ENCODE results near the gene IQSEC1. TPM values are rescaled to one million over a fixed set of nuclear protein-coding genes. Genes with fewer than 3 reads are reported as not detected.

The IQSEC1 gene
- total RNA-seq, 4 donors from 2014 or later, result 56.1 to 99.5 (median 78.2) TPM

GRCh38 chr3:12878141-12878574, 195.1 kb downstream of the IQSEC1 start:
- Histone ChIP-seq H3K27ac (replicated peaks in 1 of 4) (no peak overlapping the region), H3K4me3 (no peak overlapping the region), H3K4me1 (peaks cover 8 to 17% (median 11%) of the 10 kb centered on the region in 4 donors), H3K36me3 (no peaks in the 10 kb centered on the region), H3K9me3 (no peaks in the 10 kb centered on the region), H3K27me3 (peaks cover 0 to 7% (median 0%) of the 10 kb centered on the region in 4 donors)
- TF ChIP-seq POLR2A (IDR thresholded peaks at IDR 0.05; ENCODE audit: low read depth) (no peak), EP300 (IDR thresholded peaks at IDR 0.05) (no peak), CTCF (IDR thresholded peaks at IDR 0.05) (no peak), POLR2AphosphoS5 (IDR thresholded peaks at IDR 0.05) (no peak)
- intact Hi-C loops (cut with DNase I), result no loop called here
- DNase-seq (ENCODE audit: extremely low spot score), result no peak
- 100% methylated on average over 2 of the region's 2 CpGs for WGBS

GRCh38 chr3:12877040-12877439, 196.2 kb downstream of the IQSEC1 start:
- no peak overlapping the region for H3K4me3 ChIP-seq
- H3K27ac ChIP-seq (replicated peaks in 1 of 4), result no peak overlapping the region
- TF ChIP-seq POLR2AphosphoS5 (IDR thresholded peaks at IDR 0.05), result no peak
- TF ChIP-seq POLR2A (IDR thresholded peaks at IDR 0.05; ENCODE audit: low read depth), result no peak
- no peak for TF ChIP-seq EP300 (IDR thresholded peaks at IDR 0.05)
- TF ChIP-seq CTCF (IDR thresholded peaks at IDR 0.05), result no peak
- H3K36me3 ChIP-seq, result no peaks in the 10 kb centered on the region
- H3K27me3 ChIP-seq, result peaks cover 0 to 7% (median 0%) of the 10 kb centered on the region in 4 donors
- DNase-seq (ENCODE audit: extremely low spot score), result no peak
- no peaks in the 10 kb centered on the region for H3K9me3 ChIP-seq
- intact Hi-C loops (cut with DNase I), result no loop called here
- H3K4me1 ChIP-seq, result peaks cover 8 to 17% (median 11%) of the 10 kb centered on the region in 4 donors
- 92% methylated on average over 7 of the region's 7 CpGs for WGBS

GRCh38 chr3:12875857-12876836, 197.1 kb downstream of the IQSEC1 start:
- intact Hi-C loops (cut with DNase I), result no loop called here
- Histone ChIP-seq H3K27me3 (peaks cover 0 to 7% (median 0%) of the 10 kb centered on the region in 4 donors), H3K4me1 (peaks cover 8 to 17% (median 11%) of the 10 kb centered on the region in 4 donors), H3K36me3 (no peaks in the 10 kb centered on the region), H3K27ac (replicated peaks in 1 of 4) (no peak overlapping the region), H3K9me3 (no peaks in the 10 kb centered on the region), H3K4me3 (peak overlapping the region; percentile 44 to 56 (median 49))
- TF ChIP-seq POLR2AphosphoS5 (IDR thresholded peaks at IDR 0.05), result no peak
- no peak for TF ChIP-seq EP300 (IDR thresholded peaks at IDR 0.05)
- TF ChIP-seq CTCF (IDR thresholded peaks at IDR 0.05), result peak; percentile 14 to 40 (median 20)
- no peak for TF ChIP-seq POLR2A (IDR thresholded peaks at IDR 0.05; ENCODE audit: low read depth)
- no peak for DNase-seq (ENCODE audit: extremely low spot score)
- 40% methylated on average over 1 of the region's 60 CpGs for WGBS

- TF ChIP-seq POLR2A (IDR thresholded peaks at IDR 0.05; ENCODE audit: low read depth) (no peak), EP300 (IDR thresholded peaks at IDR 0.05) (no peak), POLR2AphosphoS5 (IDR thresholded peaks at IDR 0.05) (no peak), CTCF (IDR thresholded peaks at IDR 0.05) (no peak)
- Histone ChIP-seq H3K36me3 (no peaks in the 10 kb centered on the region), H3K4me3 (no peak overlapping the region), H3K4me1 (peaks cover 19 to 26% (median 23%) of the 10 kb centered on the region in 4 donors), H3K9me3 (no peaks in the 10 kb centered on the region), H3K27ac (replicated peaks in 1 of 4) (no peak overlapping the region), H3K27me3 (peaks cover 0 to 12% (median 0%) of the 10 kb centered on the region in 4 donors)
- no peak for DNase-seq (ENCODE audit: extremely low spot score)
- WGBS, result 81% methylated on average over 12 of the region's 12 CpGs
- intact Hi-C loops (cut with DNase I), result no loop called here
Measured at GRCh38 chr3:12871404-12871983, 201.7 kb downstream of the IQSEC1 start.
